GM21526 (cell line): ENCODE measurements around the gene HIGD1C.
A peak's percentile ranks its signal among the peaks of the same experiment; 100 is the strongest.
"Not testable (repeated sequence)": the region's sequence is repeated elsewhere in the genome, so short reads cannot be mapped to it uniquely, and the experiment has no call there.

Experiments
- ATAC-seq: cut with Tn5 transposase; IDR thresholded peaks from one replicate; pipeline ENCODE4 v1.9.1; 2021; ENCODE audit warnings: moderate library complexity; ENCODE audit not compliant: unreplicated experiment, low FRiP score

Gene HIGD1C

DNA sequence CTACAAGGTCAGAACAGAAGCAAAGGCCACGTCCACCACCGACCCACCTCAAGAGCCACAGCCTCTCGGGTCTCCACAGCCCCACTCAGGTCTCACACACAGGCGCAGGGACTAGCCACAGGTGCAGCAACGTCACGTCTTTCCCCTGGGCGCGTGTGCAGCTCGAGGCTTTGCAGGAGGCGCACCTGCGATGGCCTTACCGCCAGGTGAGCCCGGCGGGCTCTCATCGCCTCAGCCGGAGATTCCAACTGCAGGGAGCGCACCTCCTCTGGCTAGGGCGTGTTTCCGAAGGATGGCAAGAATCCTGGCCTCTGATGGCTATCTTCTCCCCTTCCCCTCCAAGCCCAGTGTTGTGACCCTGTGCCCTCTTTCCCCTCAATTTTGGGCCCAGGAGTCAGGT lies at the start of gene HIGD1C:
HIGD1C (plus strand) TSS at position 35 of the 400 bp plus-strand sequence. CDS start 1,455 bp downstream, outside the sequence.
- no peak for ATAC-seq

DNA sequence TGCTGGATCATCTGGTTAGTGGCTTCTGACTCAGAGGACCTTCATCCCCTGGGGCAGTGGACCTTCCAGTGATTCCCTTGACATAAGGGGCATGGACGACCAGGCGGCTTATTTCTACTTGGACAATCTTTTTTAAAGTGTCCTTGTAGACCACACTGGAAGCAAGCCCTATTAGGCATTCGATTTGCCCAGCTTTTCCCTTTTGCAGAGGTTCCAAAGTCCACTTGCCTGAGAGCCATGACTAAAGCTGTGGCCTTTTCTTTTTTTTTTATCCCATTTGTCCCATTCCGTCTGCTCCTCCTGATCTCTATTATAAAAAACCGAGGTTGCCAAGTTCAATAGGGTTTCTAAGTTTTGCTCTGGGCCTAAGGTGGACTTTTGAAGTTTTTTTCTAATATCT lies 43.9 kb upstream of the HIGD1C start:
- ATAC-seq, result not testable (repeated sequence)

DNA sequence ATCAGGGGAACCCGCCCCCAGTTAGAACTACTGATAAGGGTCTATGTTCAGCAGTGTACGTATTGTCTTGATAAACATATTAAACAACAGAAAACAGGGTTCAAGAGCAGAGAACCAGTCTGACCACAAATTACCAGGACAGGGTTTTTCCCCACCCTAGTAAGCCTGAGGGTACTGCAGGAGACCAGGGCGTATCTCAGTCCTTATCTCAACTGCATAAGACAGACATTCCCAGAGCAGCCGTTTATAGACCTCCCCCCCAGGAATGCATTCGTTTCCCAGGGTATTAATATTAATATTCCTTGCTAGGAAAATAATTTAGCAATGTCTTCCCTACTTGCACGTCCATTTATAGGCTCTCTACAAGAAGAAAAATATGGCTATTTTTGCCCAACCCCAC lies 40.0 kb upstream of the HIGD1C start:
- ATAC-seq, result not testable (repeated sequence)

DNA sequence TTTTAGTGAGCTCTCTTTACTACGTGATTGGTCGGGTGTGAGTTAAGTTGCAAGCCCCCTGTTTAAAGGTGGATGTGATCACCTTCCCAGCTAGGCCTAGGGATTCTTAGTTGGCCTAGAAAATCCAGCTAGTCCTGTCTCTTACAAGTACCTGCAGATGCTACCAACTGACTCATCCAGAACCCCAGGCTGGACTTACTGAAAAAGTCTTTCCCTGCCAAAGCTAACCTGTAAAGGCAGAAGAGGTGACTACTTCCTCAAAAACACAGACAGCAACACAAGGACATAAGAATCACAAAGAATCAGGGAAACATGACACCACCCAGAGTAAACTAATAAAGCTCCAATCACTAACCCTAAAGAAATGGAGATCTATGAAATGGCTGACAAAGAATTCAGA lies 39.1 kb upstream of the HIGD1C start:
- ATAC-seq, result no peak

DNA sequence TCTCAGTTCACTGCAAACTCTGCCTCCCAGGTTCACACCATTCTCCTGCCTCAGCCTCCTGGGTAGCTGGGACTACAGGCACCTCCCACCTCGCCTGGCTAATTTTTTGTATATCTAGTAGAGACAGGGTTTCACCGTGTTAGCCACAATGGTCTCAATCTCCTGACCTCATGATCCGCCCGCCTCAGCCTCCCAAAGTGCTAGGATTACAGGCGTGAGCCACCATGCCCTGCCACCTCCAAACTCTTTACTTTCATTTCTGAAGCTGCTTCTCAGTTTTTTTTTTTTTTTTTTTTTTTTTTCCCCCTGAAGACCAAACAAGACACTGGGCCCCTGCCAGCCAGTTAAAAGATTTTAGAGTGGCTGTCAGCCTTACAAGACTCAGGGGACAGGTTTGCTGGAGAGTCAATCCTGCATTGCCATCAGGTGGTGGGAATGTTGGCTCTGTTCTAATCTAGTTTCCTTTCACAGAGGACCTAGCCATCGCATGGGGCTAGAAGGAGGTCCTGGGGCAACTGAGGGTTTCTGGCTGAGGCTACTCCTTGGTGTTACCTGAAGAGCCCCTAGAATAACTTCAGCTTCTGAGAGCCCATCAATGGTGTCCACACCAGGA lies 37.4 kb upstream of the HIGD1C start:
- no peak for ATAC-seq

- no peak for ATAC-seq
These were observed 36.1 kb upstream of the HIGD1C start for GRCh38 chr12:50916292-50916691.

DNA sequence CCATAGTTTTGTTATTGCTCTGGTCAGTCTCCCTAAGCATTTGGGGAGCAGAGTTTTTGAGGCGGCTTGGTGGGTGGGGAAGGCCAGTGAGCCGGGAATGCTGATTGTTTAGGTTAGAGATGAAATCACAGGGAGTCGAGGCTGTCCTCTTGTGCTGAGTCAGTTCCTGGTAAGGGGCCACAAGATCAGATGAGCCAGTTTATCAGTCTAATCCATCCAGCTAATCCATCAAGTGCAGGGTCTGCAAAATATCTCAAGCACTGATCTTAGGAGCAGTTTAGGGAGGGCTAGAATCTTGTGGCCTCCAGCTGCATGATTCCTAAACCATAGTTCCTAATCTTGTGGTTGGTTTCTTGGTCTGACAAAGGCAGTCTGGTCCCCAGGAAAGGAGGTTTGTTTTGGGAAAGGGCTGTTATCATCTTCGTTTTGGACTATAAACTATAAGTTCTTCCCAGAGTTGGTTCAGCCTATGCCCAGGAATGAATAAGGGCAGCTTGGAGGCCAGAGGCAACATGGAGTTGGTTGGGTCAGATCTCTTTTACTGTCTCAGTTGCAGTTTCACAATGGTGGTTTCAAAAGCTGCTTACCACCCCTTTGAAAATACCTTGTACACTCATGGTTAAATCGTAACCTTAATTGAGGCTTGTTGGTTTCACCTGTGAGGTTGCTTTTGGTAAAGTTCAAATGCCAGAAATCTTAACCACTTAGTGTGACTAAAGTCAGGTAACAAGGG lies 33.6 kb upstream of the HIGD1C start:
- ATAC-seq, result no peak

DNA sequence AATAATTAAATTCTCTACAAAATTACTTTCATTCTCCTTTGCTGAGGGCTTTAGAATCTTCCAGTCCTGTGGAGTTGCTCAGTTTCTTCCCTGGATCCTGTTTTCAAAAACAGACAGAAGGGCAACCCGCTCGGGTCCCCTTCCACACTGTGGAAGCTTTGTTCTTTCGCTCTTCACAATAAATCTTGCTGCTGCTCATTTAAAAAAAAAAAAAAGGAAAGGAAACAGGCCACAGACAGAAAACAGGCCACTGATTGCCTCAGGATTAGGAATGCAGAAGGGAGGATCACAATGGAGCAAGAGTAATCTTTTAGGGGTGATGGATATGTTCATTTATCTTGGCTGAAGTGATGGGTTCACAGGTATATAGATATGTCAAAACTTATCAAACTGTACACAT lies 29.5 kb upstream of the HIGD1C start:
- ATAC-seq, result no peak

DNA sequence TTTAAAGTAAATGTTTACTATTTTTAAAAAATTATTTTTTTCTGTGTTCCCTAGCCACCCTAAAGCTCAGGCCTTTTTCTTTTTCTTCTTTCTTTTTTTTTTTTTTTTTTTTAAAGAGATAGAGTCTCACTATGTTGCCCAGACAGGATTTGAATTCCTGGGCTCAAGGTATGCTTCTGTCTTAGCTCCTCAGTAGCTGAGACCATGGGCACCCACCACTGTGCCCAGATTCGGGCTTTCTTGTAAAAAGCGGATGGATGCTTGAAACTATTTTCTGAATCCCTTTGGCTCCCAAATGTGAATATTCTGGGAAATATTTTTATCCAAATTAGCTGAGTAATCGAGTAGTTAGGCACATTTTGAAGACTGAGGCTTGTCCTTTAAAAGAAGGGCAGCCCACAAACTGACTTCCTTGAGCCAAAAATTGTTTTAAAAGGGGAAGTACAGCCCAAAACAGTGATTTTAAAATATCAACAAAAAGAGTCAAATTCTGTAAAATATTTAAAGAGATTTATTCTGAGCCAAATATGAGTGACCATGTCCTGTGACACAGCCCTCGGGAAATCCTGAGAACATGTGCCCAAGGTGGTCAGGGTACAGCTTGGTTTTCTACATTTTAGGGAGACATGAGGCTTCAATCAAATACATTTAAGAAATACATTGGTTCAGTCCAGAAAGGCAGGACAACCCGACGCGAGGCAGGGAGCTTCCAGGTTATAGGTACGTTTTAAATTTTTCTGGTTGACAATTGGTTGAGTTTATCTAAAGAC lies 28.8 kb upstream of the HIGD1C start:
- ATAC-seq, result no peak

GRCh38 chr12:50924131-50924438 lies 28.3 kb upstream of the HIGD1C start:
- ATAC-seq, result no peak

GRCh38 chr12:50924439-50925341 lies 27.7 kb upstream of the HIGD1C start:
- ATAC-seq, result peak; percentile 81

DNA sequence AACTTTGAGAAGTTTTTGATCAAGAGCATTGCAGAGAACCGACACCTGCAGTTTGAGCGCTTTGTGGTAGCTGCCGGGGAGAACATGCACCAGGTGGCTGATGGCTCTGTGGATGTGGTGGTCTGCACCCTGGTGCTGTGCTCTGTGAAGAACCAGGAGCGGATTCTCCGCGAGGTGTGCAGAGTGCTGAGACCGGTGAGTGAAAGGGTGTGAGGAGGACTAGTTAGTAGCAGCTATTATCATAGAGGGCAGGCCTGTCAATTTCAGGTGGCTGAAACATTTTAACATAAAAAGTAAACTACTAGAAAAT lies 27.0 kb upstream of the HIGD1C start:
- ATAC-seq, result peak; percentile 3

DNA sequence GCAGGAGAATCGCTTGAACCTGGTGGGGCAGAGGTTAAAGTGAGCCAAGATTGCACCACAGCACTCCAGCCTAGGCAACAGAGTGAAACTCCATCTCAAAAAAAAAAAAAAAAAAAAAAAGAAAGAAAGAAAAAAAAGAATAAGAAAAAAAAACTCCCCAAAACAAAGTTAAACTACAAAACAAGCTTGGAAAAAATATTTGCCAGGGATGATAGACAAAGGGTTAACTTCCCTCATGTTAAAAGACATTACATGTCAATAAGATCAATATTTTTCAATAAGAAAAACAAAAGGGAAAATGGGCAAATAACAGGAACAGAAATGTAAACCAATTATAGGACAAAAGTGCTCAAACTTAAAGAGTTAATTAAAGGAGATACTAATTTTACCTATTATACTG lies 26.4 kb upstream of the HIGD1C start:
- no peak for ATAC-seq

- no peak for ATAC-seq
These were observed 25.9 kb upstream of the HIGD1C start for GRCh38 chr12:50926415-50926814.

- ATAC-seq, result not testable (repeated sequence)
These were observed 25.4 kb upstream of the HIGD1C start for GRCh38 chr12:50926932-50927331.

- ATAC-seq, result no peak
These were observed 25.0 kb upstream of the HIGD1C start for GRCh38 chr12:50927356-50927755.

GRCh38 chr12:50927766-50928224 lies 24.5 kb upstream of the HIGD1C start:
- no peak for ATAC-seq

GRCh38 chr12:50928392-50928791 lies 24.0 kb upstream of the HIGD1C start:
- no peak for ATAC-seq

DNA sequence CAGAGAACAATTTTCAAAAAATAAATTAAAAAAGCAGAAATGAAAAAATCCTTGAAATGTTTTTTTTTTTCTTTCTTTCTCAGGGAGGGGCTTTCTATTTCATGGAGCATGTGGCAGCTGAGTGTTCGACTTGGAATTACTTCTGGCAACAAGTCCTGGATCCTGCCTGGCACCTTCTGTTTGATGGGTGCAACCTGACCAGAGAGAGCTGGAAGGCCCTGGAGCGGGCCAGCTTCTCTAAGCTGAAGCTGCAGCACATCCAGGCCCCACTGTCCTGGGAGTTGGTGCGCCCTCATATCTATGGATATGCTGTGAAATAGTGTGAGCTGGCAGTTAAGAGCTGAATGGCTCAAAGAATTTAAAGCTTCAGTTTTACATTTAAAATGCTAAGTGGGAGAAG lies 22.5 kb upstream of the HIGD1C start:
- no peak for ATAC-seq

- not testable (repeated sequence) for ATAC-seq
These were observed 21.9 kb upstream of the HIGD1C start for GRCh38 chr12:50930477-50930876.

DNA sequence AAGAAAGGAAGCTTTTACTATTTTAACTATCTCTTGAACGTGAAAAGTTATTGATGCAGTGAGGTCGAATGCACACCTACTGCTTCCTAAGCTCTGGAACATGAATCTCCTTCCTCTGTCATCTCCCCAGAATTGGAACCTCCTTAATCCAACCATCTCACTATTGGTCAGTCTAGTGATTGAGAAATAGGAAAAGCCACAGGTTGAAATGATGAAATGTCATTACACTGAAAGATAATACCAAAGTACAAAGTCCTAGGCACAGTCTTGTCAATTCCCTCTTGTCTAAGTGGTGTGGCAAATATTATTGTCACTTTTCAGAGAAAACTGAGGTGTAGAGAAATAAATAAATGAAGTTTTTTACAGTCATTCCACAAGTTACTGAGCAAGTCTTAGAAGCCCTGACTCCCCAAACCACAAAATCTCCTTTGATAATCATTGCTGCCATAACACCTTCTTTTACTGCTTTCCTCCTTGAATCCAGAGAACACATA lies 19.5 kb upstream of the HIGD1C start:
- ATAC-seq, result no peak
